ENCODE results near the gene SHISA5.

SHISA5 gene

GRCh38 chr3:48437812-48438211, 66.2 kb downstream of the SHISA5 start:
- Mint-ChIP-seq H3K4me3 (no peak overlapping the region), H3K36me3 (ENCODE audit: low read depth) (peaks cover 42% of the 10 kb centered on the region), H3K9me3 (no peaks in the 10 kb centered on the region), H3K27me3 (no peaks in the 10 kb centered on the region), H3K27ac (no peak overlapping the region), H3K4me1 (ENCODE audit: low read depth) (peaks cover 48% of the 10 kb centered on the region)

- Mint-ChIP-seq H3K4me3 (no peak overlapping the region), H3K4me1 (ENCODE audit: low read depth) (peaks cover 39% of the 10 kb centered on the region), H3K9me3 (no peaks in the 10 kb centered on the region), H3K27me3 (no peaks in the 10 kb centered on the region), H3K27ac (no peak overlapping the region), H3K36me3 (ENCODE audit: low read depth) (peaks cover 37% of the 10 kb centered on the region)
Measured at GRCh38 chr3:48436855-48437254, 67.1 kb downstream of the SHISA5 start.

GRCh38 chr3:48436477-48436787, 67.5 kb downstream of the SHISA5 start:
- no peaks in the 10 kb centered on the region for H3K9me3 Mint-ChIP-seq
- no peak overlapping the region for H3K4me3 Mint-ChIP-seq
- H3K27me3 Mint-ChIP-seq: no peaks in the 10 kb centered on the region
- no peak overlapping the region for H3K27ac Mint-ChIP-seq
- peaks cover 34% of the 10 kb centered on the region for H3K4me1 Mint-ChIP-seq (ENCODE audit: low read depth)
- peaks cover 37% of the 10 kb centered on the region for H3K36me3 Mint-ChIP-seq (ENCODE audit: low read depth)

GRCh38 chr3:48435774-48436476, 68.0 kb downstream of the SHISA5 start:
- Mint-ChIP-seq H3K27ac (no peak overlapping the region), H3K27me3 (no peaks in the 10 kb centered on the region), H3K9me3 (no peaks in the 10 kb centered on the region), H3K4me3 (no peak overlapping the region), H3K4me1 (ENCODE audit: low read depth) (peaks cover 29% of the 10 kb centered on the region), H3K36me3 (ENCODE audit: low read depth) (peaks cover 34% of the 10 kb centered on the region)

- Mint-ChIP-seq H3K4me1 (ENCODE audit: low read depth) (peaks cover 27% of the 10 kb centered on the region), H3K36me3 (ENCODE audit: low read depth) (peaks cover 27% of the 10 kb centered on the region), H3K27me3 (no peaks in the 10 kb centered on the region), H3K27ac (peak overlapping the region; percentile 38), H3K4me3 (no peak overlapping the region), H3K9me3 (no peaks in the 10 kb centered on the region)
Measured at GRCh38 chr3:48435223-48435595, 68.8 kb downstream of the SHISA5 start.

GRCh38 chr3:48434591-48435222, 69.3 kb downstream of the SHISA5 start:
- H3K27ac Mint-ChIP-seq: no peak overlapping the region

GRCh38 chr3:48433472-48434118, 70.4 kb downstream of the SHISA5 start:
- no peaks in the 10 kb centered on the region for H3K27me3 Mint-ChIP-seq
- H3K27ac Mint-ChIP-seq: no peak overlapping the region
- peaks cover 22% of the 10 kb centered on the region for H3K36me3 Mint-ChIP-seq (ENCODE audit: low read depth)
- no peak overlapping the region for H3K4me3 Mint-ChIP-seq
- peaks cover 16% of the 10 kb centered on the region for H3K4me1 Mint-ChIP-seq (ENCODE audit: low read depth)
- H3K9me3 Mint-ChIP-seq: no peaks in the 10 kb centered on the region

More at GRCh38 chr3:48434591-48435222, 69.3 kb downstream of the SHISA5 start:
- H3K27me3 Mint-ChIP-seq: no peaks in the 10 kb centered on the region
- H3K4me1 Mint-ChIP-seq (ENCODE audit: low read depth): peaks cover 23% of the 10 kb centered on the region
- no peaks in the 10 kb centered on the region for H3K9me3 Mint-ChIP-seq
- no peak overlapping the region for H3K4me3 Mint-ChIP-seq
- peaks cover 22% of the 10 kb centered on the region for H3K36me3 Mint-ChIP-seq (ENCODE audit: low read depth)

- no peak overlapping the region for H3K4me3 Mint-ChIP-seq
- no peak overlapping the region for H3K27ac Mint-ChIP-seq
- H3K36me3 Mint-ChIP-seq (ENCODE audit: low read depth): peaks cover 22% of the 10 kb centered on the region
Measured at GRCh38 chr3:48432411-48433371, 71.3 kb downstream of the SHISA5 start.

GRCh38 chr3:48431224-48432029, 72.5 kb downstream of the SHISA5 start:
- H3K27ac Mint-ChIP-seq: no peak overlapping the region
- H3K36me3 Mint-ChIP-seq (ENCODE audit: low read depth): peaks cover 22% of the 10 kb centered on the region
- H3K4me1 Mint-ChIP-seq (ENCODE audit: low read depth): peaks cover 5% of the 10 kb centered on the region
- peaks cover 8% of the 10 kb centered on the region for H3K27me3 Mint-ChIP-seq
- peak overlapping the region; percentile 9 for H3K4me3 Mint-ChIP-seq
- H3K9me3 Mint-ChIP-seq: no peaks in the 10 kb centered on the region

More at GRCh38 chr3:48432411-48433371, 71.3 kb downstream of the SHISA5 start:
- peaks cover 7% of the 10 kb centered on the region for H3K4me1 Mint-ChIP-seq (ENCODE audit: low read depth)
- no peaks in the 10 kb centered on the region for H3K9me3 Mint-ChIP-seq
- peaks cover 8% of the 10 kb centered on the region for H3K27me3 Mint-ChIP-seq

- peak overlapping the region; percentile 9 for H3K4me3 Mint-ChIP-seq
- H3K27me3 Mint-ChIP-seq: peaks cover 8% of the 10 kb centered on the region
- peaks cover 5% of the 10 kb centered on the region for H3K4me1 Mint-ChIP-seq (ENCODE audit: low read depth)
- no peaks in the 10 kb centered on the region for H3K9me3 Mint-ChIP-seq
- H3K27ac Mint-ChIP-seq: no peak overlapping the region
- H3K36me3 Mint-ChIP-seq (ENCODE audit: low read depth): peaks cover 22% of the 10 kb centered on the region
Measured at GRCh38 chr3:48430708-48431101, 73.3 kb downstream of the SHISA5 start.

- Mint-ChIP-seq H3K9me3 (no peaks in the 10 kb centered on the region), H3K4me3 (peak within 1 kb of the TSS; percentile 73), H3K27me3 (peaks cover 8% of the 10 kb centered on the region), H3K4me1 (ENCODE audit: low read depth) (peaks cover 5% of the 10 kb centered on the region), H3K36me3 (ENCODE audit: low read depth) (peaks cover 22% of the 10 kb centered on the region), H3K27ac (peak within 1 kb of the TSS; percentile 36)
Measured at GRCh38 chr3:48429960-48430707, 73.8 kb downstream of the SHISA5 start, which contains the start of gene PLXNB1. Gene PLXNB1, minus strand, starts transcription at chr3:48430086. Its CDS starts 5,475 bp downstream, at chr3:48424611.

GRCh38 chr3:48429317-48429959, 74.5 kb downstream of the SHISA5 start:
- H3K27ac Mint-ChIP-seq: peak overlapping the region; percentile 36
- peak overlapping the region; percentile 73 for H3K4me3 Mint-ChIP-seq
- peaks cover 5% of the 10 kb centered on the region for H3K4me1 Mint-ChIP-seq (ENCODE audit: low read depth)

More at GRCh38 chr3:48429317-48429959, 74.5 kb downstream of the SHISA5 start:
- Mint-ChIP-seq H3K36me3 (ENCODE audit: low read depth) (peaks cover 21% of the 10 kb centered on the region), H3K9me3 (no peaks in the 10 kb centered on the region), H3K27me3 (peaks cover 8% of the 10 kb centered on the region)

All from stimulated activated naive CD8-positive, alpha-beta T cell treated with anti-CD3 and anti-CD28 coated beads, Interleukin-15, Interleukin-2, amounts not matched to agents 100 ng/mL and 50 ng/mL, for 24 hours (primary cell).